K562 (cell line): ENCODE data around the gene ABHD18. TPM values are rescaled to one million over a fixed set of nuclear protein-coding genes. Genes with fewer than 3 reads are reported as not detected.

Source experiments
- ADNP ChIP-seq: fragments of 200-800 bp; sonication (Bioruptor generic); IDR thresholded peaks from 2 replicates; pipeline ENCODE4 v1.6.1; 2016; ENCODE audit warnings: missing genetic modification characterization, missing compliant biosample characterization
- ILK ChIP-seq: fragments of 450-650 bp; IDR thresholded peaks from 2 replicates; pipeline ENCODE4 v1.6.1; 2016; ENCODE audit warnings: missing genetic modification characterization, low read depth, mild to moderate bottlenecking, missing compliant biosample characterization, moderate library complexity, borderline replicate concordance
- POLR2B ChIP-seq: fragments of 450-650 bp; IDR thresholded peaks from 2 replicates; pipeline ENCODE4 v1.6.1; 2018; ENCODE audit warnings: low read depth; ENCODE audit not compliant: partially characterized antibody
- ZC3H8 ChIP-seq: fragments of 450-650 bp; IDR thresholded peaks from 2 replicates; pipeline ENCODE4 v1.6.1; 2017
- polyA plus RNA-seq, 8 experiments: library from polyadenylated mRNA; depleted of rRNA in 4 of 8; stranded (reverse) in 5 of 8; unstranded in 3 of 8; fragments of >200 nt; fragmentation: Nextera tagmentation in 2 of 8; fragmentation: Illumina TruSeq in 1 of 8; extraction: Ambion mirVana in 2 of 8; extraction: Trizol in 1 of 8; gene quantifications; 2 replicates each; pipeline versions ENCODE4 v1.2.1 to v1.2.3, GENCODE V29; 2011 to 2014; ENCODE audit warnings: inconsistent platforms in 1 of 8, missing spikeins in 1 of 8
- total RNA-seq, 7 experiments: library from RNA; depleted of rRNA in 6 of 7; stranded (reverse); fragments of >200 nt in 6 of 7; fragmentation: Illumina TruSeq in 2 of 7; extraction: Trizol in 2 of 7; gene quantifications; 2 replicates each; pipeline versions ENCODE4 v1.2.1 to v1.2.3, GENCODE V29; 2011 to 2021; ENCODE audit warnings: low replicate concordance in 1 of 7
- TF ChIP-seq, protein P1 (sequence below): IDR thresholded peaks from 2 replicates; pipeline ENCODE4 v1.6.1; 2014; ENCODE audit warnings: antibody characterized with exemption
- TF ChIP-seq, protein P2 (sequence below), 2 experiments: fragments of 450-650 bp in 1 of 2; sonication (generic) in 1 of 2; formaldehyde crosslinking in 1 of 2; IDR thresholded peaks in 1 of 2; conservative IDR thresholded peaks in 1 of 2; 2 replicates each; pipeline versions ENCODE4 v1.6.1 to v1.8.1; 2016 to 2023; ENCODE audit warnings: mild to moderate bottlenecking in 2 of 2, moderate library complexity in 2 of 2, inconsistent platforms in 1 of 2, missing genetic modification reagents in 1 of 2
- TF ChIP-seq, protein P3 (sequence below), 2 experiments: fragments of 450-650 bp; IDR thresholded peaks; 2 replicates each; pipeline ENCODE4 v1.6.1; 2016; ENCODE audit warnings: mild to moderate bottlenecking in 2 of 2, borderline replicate concordance in 1 of 2, low read depth in 1 of 2, moderate library complexity in 1 of 2

ABHD18 gene
- total and polyA plus RNA-seq, 9 of the 15 experiments (the other 6 are each of a cell fraction or from before 2014, with no cell fraction given): 6.1 to 25.0 (median 16.0) TPM

DNA sequence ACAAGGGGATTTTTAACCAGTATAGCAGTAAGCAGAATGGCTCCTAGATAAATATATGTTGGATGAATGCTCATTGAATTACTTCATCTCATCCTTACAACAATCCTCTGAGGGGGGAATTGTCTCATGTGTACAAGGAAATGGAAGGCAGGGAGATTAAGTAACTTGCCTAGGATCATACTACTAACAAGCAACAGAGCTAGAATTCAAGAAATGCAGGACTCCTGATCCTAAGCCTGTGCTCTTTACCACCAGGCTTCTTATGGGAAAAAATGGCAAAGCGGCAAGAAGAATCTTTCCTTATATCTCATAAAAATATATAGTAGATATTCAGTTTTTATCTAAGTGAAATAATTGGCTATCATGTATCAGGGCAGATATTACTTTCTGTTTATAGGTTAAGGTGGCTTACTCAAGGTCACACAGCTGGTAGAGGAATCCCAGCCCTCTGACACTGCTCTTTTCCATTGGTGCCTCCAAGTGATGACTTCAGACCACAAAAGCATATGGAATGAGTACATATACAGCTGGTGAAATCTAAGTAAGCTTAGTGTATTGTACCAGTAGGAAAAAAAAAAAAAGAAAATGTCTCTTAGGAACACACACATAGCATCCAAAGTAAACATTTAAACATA, 2.1 kb downstream of the ABHD18 start (continued):
- TF ChIP-seq, protein P1, sequence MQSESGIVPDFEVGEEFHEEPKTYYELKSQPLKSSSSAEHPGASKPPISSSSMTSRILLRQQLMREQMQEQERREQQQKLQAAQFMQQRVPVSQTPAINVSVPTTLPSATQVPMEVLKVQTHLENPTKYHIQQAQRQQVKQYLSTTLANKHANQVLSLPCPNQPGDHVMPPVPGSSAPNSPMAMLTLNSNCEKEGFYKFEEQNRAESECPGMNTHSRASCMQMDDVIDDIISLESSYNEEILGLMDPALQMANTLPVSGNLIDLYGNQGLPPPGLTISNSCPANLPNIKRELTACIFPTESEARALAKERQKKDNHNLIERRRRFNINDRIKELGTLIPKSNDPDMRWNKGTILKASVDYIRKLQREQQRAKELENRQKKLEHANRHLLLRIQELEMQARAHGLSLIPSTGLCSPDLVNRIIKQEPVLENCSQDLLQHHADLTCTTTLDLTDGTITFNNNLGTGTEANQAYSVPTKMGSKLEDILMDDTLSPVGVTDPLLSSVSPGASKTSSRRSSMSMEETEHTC: no peak
- TF ChIP-seq, protein P2, sequence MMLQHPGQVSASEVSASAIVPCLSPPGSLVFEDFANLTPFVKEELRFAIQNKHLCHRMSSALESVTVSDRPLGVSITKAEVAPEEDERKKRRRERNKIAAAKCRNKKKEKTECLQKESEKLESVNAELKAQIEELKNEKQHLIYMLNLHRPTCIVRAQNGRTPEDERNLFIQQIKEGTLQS (IDR thresholded peaks at IDR 0.05): 0 out of 2 replicates have a peak, but pooled peaks have one; percentile 12
- TF ChIP-seq, protein P2 (CRISPR knock-in tag; conservative IDR thresholded peaks at IDR 0.05): no peak
- TF ChIP-seq ZC3H8: no peak
- TF ChIP-seq, protein P3, sequence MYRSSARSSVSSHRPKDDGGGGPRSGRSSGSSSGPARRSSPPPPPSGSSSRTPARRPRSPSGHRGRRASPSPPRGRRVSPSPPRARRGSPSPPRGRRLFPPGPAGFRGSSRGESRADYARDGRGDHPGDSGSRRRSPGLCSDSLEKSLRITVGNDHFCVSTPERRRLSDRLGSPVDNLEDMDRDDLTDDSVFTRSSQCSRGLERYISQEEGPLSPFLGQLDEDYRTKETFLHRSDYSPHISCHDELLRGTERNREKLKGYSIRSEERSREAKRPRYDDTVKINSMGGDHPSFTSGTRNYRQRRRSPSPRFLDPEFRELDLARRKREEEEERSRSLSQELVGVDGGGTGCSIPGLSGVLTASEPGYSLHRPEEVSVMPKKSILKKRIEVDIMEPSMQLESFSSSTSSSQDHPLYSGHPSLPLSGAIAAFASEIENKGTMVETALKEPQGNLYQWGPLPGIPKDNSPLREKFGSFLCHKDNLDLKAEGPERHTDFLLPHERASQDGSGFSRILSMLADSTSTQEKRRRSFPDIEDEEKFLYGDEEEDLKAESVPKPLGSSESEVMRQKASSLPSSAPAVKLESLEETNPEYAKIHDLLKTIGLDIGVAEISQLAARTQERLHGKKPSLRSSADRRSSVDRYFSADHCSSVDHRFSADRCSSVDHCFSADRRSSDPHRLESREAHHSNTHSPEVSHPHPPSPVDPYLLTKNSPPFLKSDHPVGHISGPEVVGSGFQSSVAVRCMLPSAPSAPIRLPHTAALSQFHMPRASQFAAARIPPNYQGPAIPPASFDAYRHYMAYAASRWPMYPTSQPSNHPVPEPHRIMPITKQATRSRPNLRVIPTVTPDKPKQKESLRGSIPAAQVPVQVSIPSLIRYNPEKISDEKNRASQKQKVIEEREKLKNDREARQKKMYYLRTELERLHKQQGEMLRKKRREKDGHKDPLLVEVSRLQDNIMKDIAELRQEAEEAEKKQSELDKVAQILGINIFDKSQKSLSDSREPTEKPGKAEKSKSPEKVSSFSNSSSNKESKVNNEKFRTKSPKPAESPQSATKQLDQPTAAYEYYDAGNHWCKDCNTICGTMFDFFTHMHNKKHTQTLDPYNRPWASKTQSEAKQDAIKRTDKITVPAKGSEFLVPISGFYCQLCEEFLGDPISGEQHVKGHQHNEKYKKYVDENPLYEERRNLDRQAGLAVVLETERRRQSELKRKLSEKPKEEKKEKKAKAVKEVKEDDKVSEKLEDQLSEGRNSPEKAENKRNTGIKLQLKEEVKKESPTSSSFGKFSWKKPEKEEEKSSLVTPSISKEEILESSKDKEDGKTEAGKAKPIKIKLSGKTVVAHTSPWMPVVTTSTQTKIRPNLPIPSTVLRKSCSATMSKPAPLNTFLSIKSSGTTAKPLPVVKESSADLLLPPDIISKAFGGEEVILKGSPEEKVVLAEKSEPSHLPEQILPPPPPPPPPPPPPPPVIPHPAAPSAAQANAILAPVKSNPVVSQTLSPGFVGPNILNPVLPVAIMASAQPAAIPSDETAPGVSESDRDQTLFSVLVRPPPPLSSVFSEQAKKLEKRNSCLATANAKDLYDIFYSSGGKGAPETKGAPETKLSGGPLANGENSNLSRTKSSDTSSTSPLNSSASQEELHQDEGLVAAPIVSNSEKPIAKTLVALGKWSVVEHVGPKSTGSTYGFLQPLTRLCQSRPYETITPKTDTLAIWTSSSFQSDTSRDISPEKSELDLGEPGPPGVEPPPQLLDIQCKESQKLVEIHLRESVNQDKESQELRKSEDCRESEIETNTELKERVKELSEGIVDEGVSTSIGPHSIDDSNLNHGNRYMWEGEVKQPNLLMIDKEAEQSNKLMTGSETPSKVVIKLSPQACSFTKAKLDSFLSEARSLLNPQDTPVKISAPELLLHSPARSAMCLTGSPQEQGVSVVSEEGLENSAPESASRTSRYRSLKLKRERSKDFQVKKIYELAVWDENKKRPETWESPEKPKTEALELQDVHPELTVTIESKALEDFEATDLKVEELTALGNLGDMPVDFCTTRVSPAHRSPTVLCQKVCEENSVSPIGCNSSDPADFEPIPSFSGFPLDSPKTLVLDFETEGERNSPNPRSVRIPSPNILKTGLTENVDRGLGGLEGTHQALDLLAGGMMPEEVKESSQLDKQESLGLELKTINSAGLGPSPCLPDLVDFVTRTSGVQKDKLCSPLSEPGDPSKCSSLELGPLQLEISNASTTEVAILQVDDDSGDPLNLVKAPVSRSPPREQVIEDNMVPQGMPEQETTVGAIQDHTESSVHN (IDR thresholded peaks at IDR 0.05; ENCODE audit: borderline replicate concordance in 1 of 2, low read depth in 1 of 2): 0 out of 4 replicates have a peak, but pooled peaks of 1 of the 2 experiments have one; percentile 28
- TF ChIP-seq POLR2B: no peak
- no peak for TF ChIP-seq ILK (tag)
- TF ChIP-seq ADNP (tag): no peak
